HepG2 (cell line): ENCODE measurements around the gene ILDR2. TPM values are rescaled to one million over a fixed set of nuclear protein-coding genes. Genes with fewer than 3 reads are reported as not detected.

Source experiments
- ATAC-seq: fragments of 200-7000 bp; cut with Tn5 transposase; 3 replicates; pipeline ENCODE4 v1.9.1; 2020; ENCODE audit warnings: mild to moderate bottlenecking, moderate library complexity
- BruUV-seq: library from RNA; stranded (reverse); fragments of 400-500 nt; replicated peaks from 2 replicates; lab custom pipeline; 2021; lab: Mats Ljungman, UMichigan
- CTCF ChIA-PET: fragments of 300-600 bp; formaldehyde crosslinking; extraction: SDS; loops from one replicate; lab custom pipeline; 2021; ENCODE audit warnings: low total read pairs, inconsistent platforms, low intra/inter-chr PET ratio; lab: Yijun Ruan, JAX
- POLR2A ChIA-PET: fragments of 350-600 bp; sonication (Branson Sonifier 250); formaldehyde crosslinking; loops from one replicate; lab custom pipeline; 2020; ENCODE audit warnings: antibody characterized with exemption, inconsistent platforms; lab: Yijun Ruan, JAX
- DNase-seq: peaks from one replicate; pipeline ENCODE4 v3.0.0-alpha.2; 2015; ENCODE audit warnings: low spot score
- FAIRE-seq: peaks from 3 replicates; lab custom pipeline; 2011; peaks lifted over from hg19 to GRCh38; lab: Jason Lieb, UNC
- H2AFZ ChIP-seq: one replicate; pipeline ENCODE4 v1.6.1; 2011; ENCODE audit warnings: low read length, inconsistent platforms
- H3K27ac ChIP-seq: fragments of 300-600 bp; 3 replicates; pipeline ENCODE4 v1.8.0; 2011; ENCODE audit warnings: mixed run types, mild to moderate bottlenecking, mixed read lengths, low read length, inconsistent platforms; ENCODE audit not compliant: insufficient read depth; ENCODE audit errors: extremely low read length
- H3K27me3 ChIP-seq, 2 experiments: fragments of 200-600 bp in 1 of 2; 2 replicates in 1 of 2; 3 replicates in 1 of 2; pipeline versions ENCODE4 v1.6.0 to v1.8.0; 2011; ENCODE audit warnings: low read length in 2 of 2, mild to moderate bottlenecking in 2 of 2, moderate library complexity in 2 of 2, inconsistent platforms in 1 of 2; ENCODE audit not compliant: insufficient read depth in 2 of 2, control insufficient read depth in 1 of 2
- H3K36me3 ChIP-seq, 2 experiments: fragments of 200-600 bp in 1 of 2; replicated peaks in 1 of 2; 2 replicates in 1 of 2; 3 replicates in 1 of 2; pipeline versions ENCODE4 v1.5.1 to v1.8.0; 2011; ENCODE audit warnings: low read length in 2 of 2, inconsistent platforms in 1 of 2; ENCODE audit not compliant: insufficient read depth in 2 of 2, control insufficient read depth in 1 of 2
- H3K4me1 ChIP-seq: 2 replicates; pipeline ENCODE4 v1.5.1; 2012; ENCODE audit warnings: low read length, inconsistent platforms; ENCODE audit not compliant: insufficient read depth
- H3K4me2 ChIP-seq: 2 replicates; pipeline ENCODE4 v1.6.0; 2011; ENCODE audit warnings: low read depth, low read length, inconsistent platforms
- H3K4me3 ChIP-seq, 3 experiments: fragments of 200-600 bp in 1 of 3; sonication (generic), shearing (Covaris generic) in 1 of 3; replicated peaks in 1 of 3; 2 replicates each; pipeline ENCODE4 v1.5.1; 2011 to 2016; ENCODE audit warnings: low read length in 3 of 3, inconsistent platforms in 2 of 3, low read depth in 2 of 3, mild to moderate bottlenecking in 2 of 3, control low read depth in 1 of 3, mixed read lengths in 1 of 3; ENCODE audit not compliant: insufficient read depth in 1 of 3
- H3K79me2 ChIP-seq: one replicate; pipeline ENCODE4 v1.6.1; 2011; ENCODE audit warnings: low read length, inconsistent platforms; ENCODE audit not compliant: insufficient read depth
- H3K9ac ChIP-seq: 2 replicates; pipeline ENCODE4 v1.6.0; 2011; ENCODE audit warnings: mild to moderate bottlenecking, low read depth, low read length, inconsistent platforms; ENCODE audit not compliant: insufficient read depth
- H3K9me3 ChIP-seq: 2 replicates; pipeline ENCODE4 v1.5.1; 2012; ENCODE audit warnings: mild to moderate bottlenecking, low read length
- H4K20me1 ChIP-seq: 2 replicates; pipeline ENCODE4 v1.6.0; 2011; ENCODE audit warnings: inconsistent platforms, mild to moderate bottlenecking, low read length, moderate library complexity; ENCODE audit not compliant: insufficient read depth
- CTCF ChIP-seq: sonication (generic); formaldehyde crosslinking; IDR thresholded peaks from 2 replicates; pipeline ENCODE4 v1.5.0; 2020; ENCODE audit warnings: mild to moderate bottlenecking, missing genetic modification reagents, moderate library complexity
- FOXK1 ChIP-seq: sonication (generic); formaldehyde crosslinking; IDR thresholded peaks from 2 replicates; pipeline ENCODE4 v1.4.0; 2020; ENCODE audit warnings: low read depth, missing genetic modification reagents, borderline replicate concordance
- MEIS2 ChIP-seq: sonication (generic); formaldehyde crosslinking; IDR thresholded peaks from 2 replicates; pipeline ENCODE4 v1.9.0; 2021; ENCODE audit warnings: mild to moderate bottlenecking, missing genetic modification reagents
- RAD21 ChIP-seq: fragments of 450-650 bp; formaldehyde crosslinking; IDR thresholded peaks from 2 replicates; pipeline ENCODE4 v1.5.0; 2020; ENCODE audit warnings: mild to moderate bottlenecking
- STAG1 ChIP-seq: sonication (generic); formaldehyde crosslinking; IDR thresholded peaks from 2 replicates; pipeline ENCODE4 v1.4.0; 2020; ENCODE audit warnings: missing genetic modification reagents
- ZFP1 ChIP-seq: IDR thresholded peaks from 2 replicates; pipeline ENCODE4 v1.6.1; 2016
- ZNF598 ChIP-seq: sonication (generic); formaldehyde crosslinking; IDR thresholded peaks from 2 replicates; pipeline ENCODE4 v1.5.1; 2020; ENCODE audit warnings: mild to moderate bottlenecking, missing genetic modification reagents, borderline replicate concordance
- ZNF687 ChIP-seq: sonication (generic); formaldehyde crosslinking; IDR thresholded peaks from 2 replicates; pipeline ENCODE4 v1.5.1; 2020; ENCODE audit warnings: mild to moderate bottlenecking, missing genetic modification reagents, moderate library complexity
- WGBS: methylation state at CpG from one replicate; pipeline ENCODE4 v1.1.6; 2017; ENCODE audit warnings: low lambda C conversion rate; 5-methylcytosine and 5-hydroxymethylcytosine counted together
- in situ Hi-C: cut with HindIII; loops from 2 replicates; pipeline ENCODE4 v1.10.0; 2017; ENCODE audit warnings: low pct_unique_long_range_greater_than_20kb; ENCODE audit not compliant: extremely low pct_ligation_motif_present
- intact Hi-C: fragments of 100-400 bp; cut with micrococcal nuclease; formaldehyde crosslinking; loops from one replicate; pipeline ENCODE4 v1.10.0; 2022; ENCODE audit not compliant: unreplicated experiment
- polyA plus RNA-seq, 8 experiments: library from polyadenylated mRNA; depleted of rRNA in 3 of 8; stranded (reverse) in 7 of 8; unstranded in 1 of 8; fragments of >200 nt; fragmentation: Illumina TruSeq in 4 of 8; extraction: Trizol in 4 of 8; gene quantifications; 2 replicates each; pipeline versions ENCODE4 v1.2.1 to v1.2.3, GENCODE V29; 2011 to 2016; ENCODE audit warnings: low read depth in 4 of 8, missing spikeins in 1 of 8, mixed read lengths in 1 of 8; ENCODE audit not compliant: insufficient read depth in 1 of 8
- total RNA-seq, 5 experiments: library from RNA; depleted of rRNA; stranded (reverse); fragments of >200 nt; fragmentation: Illumina TruSeq; extraction: Trizol; gene quantifications; 2 replicates each; pipeline ENCODE4 v1.2.3, GENCODE V29; 2016; ENCODE audit warnings: low read depth in 1 of 5

The ILDR2 gene
- total and polyA plus RNA-seq, 2 of the 13 experiments (the other 11 are each of a cell fraction or from before 2014, with no cell fraction given) = 0.04 TPM; not detected in 1

GRCh38 chr1:166884040-166884642 is 91.2 kb downstream of the ILDR2 start:
- 39% methylated on average over 6 of the region's 44 CpGs for WGBS
- peak; percentile 24; the same call in 1 of the 2 replicates for TF ChIP-seq ZNF687 (CRISPR knock-in tag)
- TF ChIP-seq ZFP1 (CRISPR knock-in tag) = no peak
- no peak for TF ChIP-seq MEIS2 (CRISPR knock-in tag)
- TF ChIP-seq CTCF (CRISPR knock-in tag) = peak; percentile 66
- no peak for TF ChIP-seq FOXK1
- TF ChIP-seq RAD21 (CRISPR knock-in tag) = peak; percentile 34; the same call in 1 of the 2 replicates
- TF ChIP-seq ZNF598 (CRISPR knock-in tag) = peak; percentile 52; the same call in 1 of the 2 replicates
- peak; percentile 59 for TF ChIP-seq STAG1 (CRISPR knock-in tag)
- no peaks in the 10 kb centered on the region for H3K36me3 ChIP-seq
- peak; percentile 97 for ATAC-seq
- BruUV-seq = no TSS peak
- H3K4me2 ChIP-seq = no peak overlapping the region
- ChIA-PET CTCF (no interaction called here), POLR2A (no interaction called here)
- no peak overlapping the region for H3K4me3 ChIP-seq
- no peaks in the 10 kb centered on the region for H3K9me3 ChIP-seq
- H3K4me1 ChIP-seq = no peaks in the 10 kb centered on the region
- no peak for DNase-seq
- in situ Hi-C loops (loop anchor here (10.0 kb wide), 1 partner anchor 561 kb away; no protein-coding TSS in a partner anchor), intact Hi-C loops (no loop called here)
- no peaks in the 10 kb centered on the region for H3K79me2 ChIP-seq
- no peak overlapping the region for H3K9ac ChIP-seq
- H2AFZ ChIP-seq = no peak overlapping the region
- no peak overlapping the region for H3K27ac ChIP-seq
- peaks cover 0 to 14% of the 10 kb centered on the region in 2 experiments; a peak in 3 of 5 replicates for H3K27me3 ChIP-seq
- no peaks in the 10 kb centered on the region for H4K20me1 ChIP-seq
- FAIRE-seq = no peak
